ENCODE measurements around the gene METRN.

DNA sequence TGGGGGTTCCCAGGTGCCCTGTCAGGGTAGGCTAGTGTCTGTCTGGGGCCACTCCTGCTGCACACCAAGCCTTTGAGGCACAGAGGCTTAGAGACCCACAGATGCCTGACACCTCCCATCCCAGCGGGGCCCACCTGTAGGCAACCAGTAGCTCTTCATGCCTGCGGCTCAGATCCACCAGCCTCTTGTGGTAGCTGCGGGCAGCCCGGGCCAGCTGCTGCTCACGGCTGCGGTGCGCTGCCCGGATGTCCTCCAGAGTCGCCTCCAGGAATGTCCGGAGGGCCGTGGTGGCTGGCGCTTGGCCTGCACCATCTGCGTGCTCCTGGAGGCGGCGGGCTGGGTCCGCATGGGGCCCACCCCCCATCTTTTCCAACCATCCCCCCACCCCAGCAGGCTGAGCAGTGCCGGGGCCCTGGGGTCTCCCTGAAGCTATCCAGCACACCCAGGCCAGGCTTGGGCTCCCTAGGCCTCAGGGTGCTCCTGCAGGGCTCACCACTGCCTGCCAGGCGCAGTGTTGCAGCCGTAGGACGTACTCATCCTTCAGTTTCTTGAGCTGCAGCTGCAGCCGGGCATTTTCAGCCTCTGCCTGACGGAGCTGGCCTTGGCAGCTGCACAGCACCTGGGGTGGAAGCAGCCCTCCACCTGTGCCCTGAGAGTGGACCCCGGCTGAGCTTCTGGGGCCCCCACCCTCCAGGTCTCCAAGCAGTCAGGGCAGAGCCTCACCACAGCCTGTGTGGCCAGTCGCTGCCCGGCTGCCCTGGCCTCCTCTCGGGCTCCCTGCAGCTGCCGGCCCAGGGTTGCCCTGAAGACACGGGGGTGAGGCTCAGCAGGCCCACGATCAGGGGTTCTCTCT, 9.5 kb downstream of the METRN start:
- TF ChIP-seq, protein P1, sequence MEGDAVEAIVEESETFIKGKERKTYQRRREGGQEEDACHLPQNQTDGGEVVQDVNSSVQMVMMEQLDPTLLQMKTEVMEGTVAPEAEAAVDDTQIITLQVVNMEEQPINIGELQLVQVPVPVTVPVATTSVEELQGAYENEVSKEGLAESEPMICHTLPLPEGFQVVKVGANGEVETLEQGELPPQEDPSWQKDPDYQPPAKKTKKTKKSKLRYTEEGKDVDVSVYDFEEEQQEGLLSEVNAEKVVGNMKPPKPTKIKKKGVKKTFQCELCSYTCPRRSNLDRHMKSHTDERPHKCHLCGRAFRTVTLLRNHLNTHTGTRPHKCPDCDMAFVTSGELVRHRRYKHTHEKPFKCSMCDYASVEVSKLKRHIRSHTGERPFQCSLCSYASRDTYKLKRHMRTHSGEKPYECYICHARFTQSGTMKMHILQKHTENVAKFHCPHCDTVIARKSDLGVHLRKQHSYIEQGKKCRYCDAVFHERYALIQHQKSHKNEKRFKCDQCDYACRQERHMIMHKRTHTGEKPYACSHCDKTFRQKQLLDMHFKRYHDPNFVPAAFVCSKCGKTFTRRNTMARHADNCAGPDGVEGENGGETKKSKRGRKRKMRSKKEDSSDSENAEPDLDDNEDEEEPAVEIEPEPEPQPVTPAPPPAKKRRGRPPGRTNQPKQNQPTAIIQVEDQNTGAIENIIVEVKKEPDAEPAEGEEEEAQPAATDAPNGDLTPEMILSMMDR (IDR thresholded peaks at IDR 0.05): no peak
- no peak for TF ChIP-seq EZH2 (IDR thresholded peaks at IDR 0.05; ENCODE audit: borderline replicate concordance, insufficient read depth, low read depth, low read length, poor library complexity, severe bottlenecking)
